Sigmoid colon (tissue), 7 donors: ENCODE results near the gene TRIM54. TPM values are rescaled to one million over a fixed set of nuclear protein-coding genes. Genes with fewer than 3 reads are reported as not detected.
A peak's percentile ranks its signal among the peaks of the same experiment; 100 is the strongest.
"Not testable (repeated sequence)": the region's sequence is repeated elsewhere in the genome, so short reads cannot be mapped to it uniquely, and the experiment has no call there.

Experiments
- DNase-seq: peaks from one replicate; pipeline ENCODE4 v3.0.0-alpha.2; 2019
- H3K27ac ChIP-seq, 4 donors: fragments of 200-600 bp; sonication (generic); one replicate each; pipeline ENCODE4 v1.5.1; 2016 to 2019; ENCODE audit warnings: mild to moderate bottlenecking in 1 of 4
- H3K27me3 ChIP-seq, 3 donors: fragments of 200-600 bp; sonication (generic); one replicate each; pipeline ENCODE4 v1.5.1; 2019; ENCODE audit warnings: mild to moderate bottlenecking in 1 of 3
- H3K36me3 ChIP-seq, 4 donors: fragments of 200-600 bp; sonication (generic); one replicate each; pipeline ENCODE4 v1.5.1; 2016 to 2019
- H3K4me1 ChIP-seq, 4 donors: fragments of 200-600 bp; sonication (generic); one replicate each; pipeline ENCODE4 v1.5.1; 2017 to 2019
- H3K4me3 ChIP-seq, 4 donors: fragments of 200-600 bp; sonication (generic); one replicate each; pipeline ENCODE4 v1.5.1; 2017 to 2019; ENCODE audit warnings: mild to moderate bottlenecking in 2 of 4, moderate library complexity in 1 of 4
- H3K9me3 ChIP-seq, 4 donors: fragments of 200-600 bp in 3 of 4; sonication (generic) in 3 of 4; one replicate each; pipeline versions ENCODE4 v1.5.1 to v1.6.1; 2013 to 2019
- EP300 ChIP-seq, 4 donors: sonication (generic); formaldehyde crosslinking; IDR thresholded peaks; one replicate each; pipeline ENCODE4 v1.6.1; 2017; ENCODE audit warnings: antibody characterized with exemption in 4 of 4
- POLR2A ChIP-seq, 2 donors: fragments of 450-650 bp; IDR thresholded peaks; one replicate each; pipeline ENCODE4 v1.6.1; 2016; ENCODE audit warnings: antibody characterized with exemption in 2 of 2, mild to moderate bottlenecking in 2 of 2, moderate library complexity in 2 of 2
- POLR2AphosphoS5 ChIP-seq, 4 donors: sonication (generic); formaldehyde crosslinking; IDR thresholded peaks; one replicate each; pipeline ENCODE4 v1.6.1; 2017; ENCODE audit warnings: antibody characterized with exemption in 4 of 4
- WGBS, 2 donors: extraction: QIAGEN DNeasy Blood & Tissue Kit; methylation state at CpG; one replicate each; pipeline ENCODE4 v1.1.7; 2013; 5-methylcytosine and 5-hydroxymethylcytosine counted together
- intact Hi-C: fragments of 100-400 bp; cut with DNase I; formaldehyde crosslinking; loops from one replicate; pipeline ENCODE4 v1.15.1; 2023
- polyA plus RNA-seq, 3 donors: library from polyadenylated mRNA; stranded (reverse); fragments of 200-250 nt; gene quantifications; one replicate each; pipeline ENCODE4 v1.2.3, GENCODE V29; 2013
- total RNA-seq, 4 donors: library from RNA; depleted of rRNA; stranded (reverse); fragments of >200 nt; gene quantifications; one replicate each; pipeline ENCODE4 v1.1.0, GENCODE V29; 2016
- TF ChIP-seq, protein P1 (sequence below), 4 experiments: fragments of 450-650 bp in 3 of 4; fragments of 200-600 bp in 1 of 4; IDR thresholded peaks; one replicate each; pipeline ENCODE4 v1.5.1; 2016 to 2019; ENCODE audit warnings: antibody characterized with exemption in 4 of 4, mild to moderate bottlenecking in 3 of 4, moderate library complexity in 2 of 4
- donor health status: healthy with polysubstance abuse.
- donor health status: Bipolar disorder and iron deficiency.
- donor health status: healthy.

Gene TRIM54
- total and polyA plus RNA-seq, 7 donors: 0.16 to 0.46 (median 0.41) TPM; not detected in 4

DNA sequence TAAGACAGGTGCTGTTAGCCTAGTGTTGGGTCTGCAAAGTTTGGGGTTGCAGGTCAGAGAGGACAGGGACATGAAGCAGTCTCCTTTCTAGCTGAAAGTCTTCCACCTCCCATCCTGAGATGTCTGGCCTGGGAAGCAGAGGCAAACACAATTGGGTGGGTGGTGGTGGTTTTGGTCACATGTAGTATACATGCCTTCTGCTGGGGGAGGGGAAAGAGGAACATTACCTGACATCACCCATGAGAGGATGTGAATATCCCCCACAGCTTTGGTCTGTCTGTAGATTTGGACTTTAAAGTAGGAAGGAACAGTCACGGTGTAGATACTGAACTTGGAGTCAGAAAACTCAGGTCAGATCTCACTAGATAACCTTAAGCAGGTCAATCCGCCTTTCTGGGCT is 11.6 kb upstream of the TRIM54 start:
- DNase-seq: no peak
- no peak overlapping the region for H3K4me3 ChIP-seq
- H3K36me3 ChIP-seq: no peaks in the 10 kb centered on the region
- no peaks in the 10 kb centered on the region for H3K9me3 ChIP-seq
- H3K27me3 ChIP-seq: peaks cover 2 to 43% (median 19%) of the 10 kb centered on the region in 3 donors
- 57 to 65% methylated on average over 2 of the region's 2 CpGs for WGBS, 2 donors
- intact Hi-C loops: no loop called here
- H3K4me1 ChIP-seq: no peaks in the 10 kb centered on the region
- TF ChIP-seq POLR2AphosphoS5 (IDR thresholded peaks at IDR 0.05) (no peak), POLR2A (IDR thresholded peaks at IDR 0.05) (no peak), EP300 (IDR thresholded peaks at IDR 0.05) (no peak)
- TF ChIP-seq, protein P1, sequence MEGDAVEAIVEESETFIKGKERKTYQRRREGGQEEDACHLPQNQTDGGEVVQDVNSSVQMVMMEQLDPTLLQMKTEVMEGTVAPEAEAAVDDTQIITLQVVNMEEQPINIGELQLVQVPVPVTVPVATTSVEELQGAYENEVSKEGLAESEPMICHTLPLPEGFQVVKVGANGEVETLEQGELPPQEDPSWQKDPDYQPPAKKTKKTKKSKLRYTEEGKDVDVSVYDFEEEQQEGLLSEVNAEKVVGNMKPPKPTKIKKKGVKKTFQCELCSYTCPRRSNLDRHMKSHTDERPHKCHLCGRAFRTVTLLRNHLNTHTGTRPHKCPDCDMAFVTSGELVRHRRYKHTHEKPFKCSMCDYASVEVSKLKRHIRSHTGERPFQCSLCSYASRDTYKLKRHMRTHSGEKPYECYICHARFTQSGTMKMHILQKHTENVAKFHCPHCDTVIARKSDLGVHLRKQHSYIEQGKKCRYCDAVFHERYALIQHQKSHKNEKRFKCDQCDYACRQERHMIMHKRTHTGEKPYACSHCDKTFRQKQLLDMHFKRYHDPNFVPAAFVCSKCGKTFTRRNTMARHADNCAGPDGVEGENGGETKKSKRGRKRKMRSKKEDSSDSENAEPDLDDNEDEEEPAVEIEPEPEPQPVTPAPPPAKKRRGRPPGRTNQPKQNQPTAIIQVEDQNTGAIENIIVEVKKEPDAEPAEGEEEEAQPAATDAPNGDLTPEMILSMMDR (IDR thresholded peaks at IDR 0.05): no peak
- no peak overlapping the region for H3K27ac ChIP-seq

DNA sequence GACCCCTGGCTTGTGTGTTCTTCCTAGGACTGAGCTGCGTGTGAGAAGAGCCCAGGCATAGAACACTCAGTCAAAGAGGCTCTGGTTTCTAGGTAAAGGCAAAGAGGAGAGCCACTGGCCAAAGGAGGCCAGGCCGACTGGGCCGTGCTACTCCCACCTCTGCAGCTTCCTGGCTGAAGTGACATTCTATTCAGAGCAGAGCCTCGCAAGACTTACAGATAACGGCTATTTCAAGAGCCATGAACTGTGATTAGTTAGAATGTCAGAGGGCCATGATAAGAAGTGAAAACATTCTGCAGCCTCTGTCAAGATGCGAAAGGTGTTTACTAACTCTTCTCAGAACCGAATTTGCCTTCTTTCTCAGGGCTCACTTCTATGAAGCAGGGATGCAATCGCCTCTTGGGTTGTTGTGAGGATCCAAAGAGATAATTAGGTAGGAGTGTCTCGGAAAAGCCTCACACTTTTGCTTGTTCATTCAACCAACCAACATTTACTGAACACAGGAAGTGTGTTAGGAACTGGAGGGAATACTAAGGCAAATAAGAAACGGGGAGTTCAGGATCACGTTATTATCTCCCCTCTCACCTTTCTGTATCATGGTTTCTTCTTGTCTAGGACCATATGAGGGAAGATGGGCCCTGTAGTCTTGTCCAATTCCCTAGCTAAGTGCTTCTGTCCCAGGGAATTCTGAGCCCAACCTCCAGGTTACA is 10.4 kb upstream of the TRIM54 start:
- H3K4me3 ChIP-seq: no peak overlapping the region
- TF ChIP-seq POLR2AphosphoS5 (IDR thresholded peaks at IDR 0.05) (no peak), POLR2A (IDR thresholded peaks at IDR 0.05) (no peak), EP300 (IDR thresholded peaks at IDR 0.05) (no peak)
- TF ChIP-seq, protein P1 (IDR thresholded peaks at IDR 0.05): no peak
- no peaks in the 10 kb centered on the region for H3K36me3 ChIP-seq
- intact Hi-C loops: no loop called here
- H3K9me3 ChIP-seq: no peaks in the 10 kb centered on the region
- no peaks in the 10 kb centered on the region for H3K4me1 ChIP-seq
- DNase-seq: peak; percentile 8
- 70 to 80% methylated on average over 11 of the region's 11 CpGs for WGBS, 2 donors
- no peak overlapping the region for H3K27ac ChIP-seq
- H3K27me3 ChIP-seq: peaks cover 0 to 37% (median 9%) of the 10 kb centered on the region in 3 donors

DNA sequence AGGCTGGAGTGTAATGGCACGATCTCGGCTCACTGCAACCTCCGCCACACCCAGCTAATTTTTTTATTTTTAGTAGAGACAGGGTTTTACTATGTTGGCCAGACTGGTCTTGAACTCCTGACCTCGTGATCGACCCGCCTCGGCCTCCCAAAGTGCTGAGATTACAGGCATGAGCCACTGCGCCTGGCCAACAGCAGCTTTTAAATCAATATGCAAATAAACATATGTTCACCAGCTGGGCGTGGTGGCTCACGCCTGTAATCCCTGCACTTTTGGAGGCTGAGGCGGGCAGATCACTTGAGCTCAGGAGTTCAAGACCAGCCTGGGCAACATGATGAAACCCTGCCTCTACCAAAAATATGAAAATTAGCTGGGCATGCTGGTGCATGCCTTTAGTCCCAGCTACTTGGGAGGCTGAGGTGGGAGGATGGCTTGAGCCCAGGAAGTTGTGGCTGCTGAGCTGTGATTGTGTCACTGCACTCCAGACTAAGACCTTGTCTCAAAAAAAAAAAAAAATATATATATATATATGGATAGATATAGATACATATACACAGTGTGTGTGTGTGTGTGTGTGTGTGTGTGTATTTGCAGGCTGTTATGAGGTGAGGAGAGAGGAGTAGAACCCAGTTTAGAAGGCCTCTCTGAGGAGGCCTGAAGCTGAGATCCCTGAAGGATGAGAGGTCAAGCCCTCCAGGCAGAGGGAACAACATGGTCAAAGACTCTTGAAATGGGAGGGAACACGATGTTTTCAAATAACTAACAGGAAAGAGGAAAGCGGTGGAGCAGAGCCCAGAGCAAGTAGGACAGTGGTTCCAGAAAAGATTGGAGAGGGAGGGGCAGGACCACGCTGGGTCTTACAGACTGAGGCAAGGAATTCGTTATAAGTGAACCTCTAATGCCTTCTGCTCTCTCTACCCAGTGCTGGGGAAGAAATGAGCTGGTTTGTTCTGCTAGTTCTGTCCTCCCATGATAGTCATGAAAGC is 9.4 kb upstream of the TRIM54 start:
- H3K36me3 ChIP-seq, H3K4me3 ChIP-seq, H3K9me3 ChIP-seq, H3K27ac ChIP-seq, H3K4me1 ChIP-seq, intact Hi-C loops: not testable (repeated sequence)
- WGBS, 2 donors: 39 to 76% methylated on average over 15 of the region's 15 CpGs
- DNase-seq: peak; percentile 19
- peaks cover 0 to 34% (median 2%) of the 10 kb centered on the region in 3 donors for H3K27me3 ChIP-seq

DNA sequence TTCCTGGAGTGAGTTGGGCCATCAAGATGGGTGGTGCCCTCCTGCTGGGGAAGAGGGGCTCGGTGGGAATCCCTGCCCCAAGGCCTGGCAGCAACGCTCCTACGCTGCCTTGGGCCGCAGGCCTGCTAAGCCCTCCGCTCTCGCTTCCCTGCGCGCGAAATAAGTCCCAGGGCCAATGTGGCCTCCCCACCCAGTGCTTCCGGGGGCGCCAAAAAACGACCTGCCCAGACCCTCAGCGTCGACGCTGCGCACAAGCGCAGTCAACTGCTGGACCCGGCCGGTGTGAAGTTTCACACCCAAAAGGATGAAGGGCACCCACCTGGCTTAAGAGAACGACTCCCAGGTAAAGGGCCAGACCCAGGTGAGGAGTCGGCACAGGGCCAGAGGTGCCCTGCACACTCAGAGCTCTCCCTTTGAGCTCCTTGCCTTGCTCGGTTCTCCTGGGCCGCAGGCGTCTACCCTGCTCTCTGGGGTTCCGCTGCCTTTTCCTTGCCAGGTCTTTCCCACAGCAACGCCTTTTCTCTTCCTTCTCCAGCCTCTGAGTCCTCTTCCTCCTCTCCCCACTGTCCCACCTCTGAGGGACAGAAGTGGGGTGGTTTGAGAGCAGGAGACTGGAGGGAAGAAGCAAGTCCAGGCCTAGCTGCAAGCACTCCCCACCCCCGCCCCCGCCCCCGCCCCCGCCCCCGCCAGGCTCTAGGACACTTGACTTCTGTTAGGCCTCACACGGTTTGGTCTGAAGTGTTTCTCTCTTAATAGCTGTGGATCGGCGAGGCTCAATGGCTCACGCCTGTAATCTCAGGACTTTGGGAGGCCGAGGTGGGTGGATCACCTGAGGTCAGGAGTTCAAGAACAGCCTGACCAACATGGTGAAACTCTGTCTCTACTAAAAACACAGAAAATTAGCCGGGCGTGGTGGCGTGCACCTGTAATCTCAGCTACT is 6.7 kb upstream of the TRIM54 start, which contains the start of gene DNAJC5G:
TSS of gene DNAJC5G (plus strand) at position 223 of the 940 bp plus-strand sequence. CDS start 1,296 bp downstream, outside the sequence.
- TF ChIP-seq POLR2AphosphoS5 (IDR thresholded peaks at IDR 0.05) (no peak), EP300 (IDR thresholded peaks at IDR 0.05) (no peak), POLR2A (IDR thresholded peaks at IDR 0.05) (no peak)
- TF ChIP-seq, protein P1 (IDR thresholded peaks at IDR 0.05): no peak
- no peak for DNase-seq
- Histone ChIP-seq H3K4me3 (no peak within 1 kb of the TSS), H3K36me3 (no peaks in the 10 kb centered on the region), H3K4me1 (no peaks in the 10 kb centered on the region), H3K9me3 (no peaks in the 10 kb centered on the region), H3K27me3 (peaks cover 0 to 30% (median 2%) of the 10 kb centered on the region in 3 donors), H3K27ac (no peak within 1 kb of the TSS)
- intact Hi-C loops: no loop called here
- 85 to 86% methylated on average over 39 of the region's 39 CpGs for WGBS, 2 donors
